Fibroblast of lung (primary cell): ENCODE measurements around the gene KCNIP4. TPM values are rescaled to one million over a fixed set of nuclear protein-coding genes. Genes with fewer than 3 reads are reported as not detected.

Experiments
- DNase-seq, 2 donors: peaks; one replicate each; pipeline versions ENCODE4 v3.0.0 to v3.0.0-alpha.2; 2010; ENCODE audit warnings: low read depth in 2 of 2
- H2AFZ ChIP-seq: 2 replicates; pipeline ENCODE4 v1.5.1; 2012; ENCODE audit warnings: low read length, control low read depth, inconsistent platforms
- H3K27ac ChIP-seq: 2 replicates; pipeline ENCODE4 v1.5.1; 2011; ENCODE audit warnings: low read length, control low read depth; ENCODE audit not compliant: insufficient read depth
- H3K27me3 ChIP-seq: 2 replicates; pipeline ENCODE4 v1.5.1; 2011; ENCODE audit warnings: mild to moderate bottlenecking, low read length; ENCODE audit not compliant: control insufficient read depth, insufficient read depth
- H3K36me3 ChIP-seq: 2 replicates; pipeline ENCODE4 v1.5.1; 2011; ENCODE audit warnings: low read length; ENCODE audit not compliant: control insufficient read depth, insufficient read depth
- H3K4me1 ChIP-seq: 2 replicates; pipeline ENCODE4 v1.5.1; 2011; ENCODE audit warnings: low read length; ENCODE audit not compliant: control insufficient read depth, insufficient read depth; ENCODE audit errors: extremely low read depth
- H3K4me2 ChIP-seq: 2 replicates; pipeline ENCODE4 v1.5.1; 2011; ENCODE audit warnings: low read length, control low read depth; ENCODE audit not compliant: insufficient read depth; ENCODE audit errors: extremely low read depth
- H3K4me3 ChIP-seq, 4 experiments: fragments of 200-600 bp in 1 of 4; sonication (generic) in 1 of 4; replicated peaks in 1 of 4; 2 replicates each; pipeline ENCODE4 v1.5.1; 2011 to 2016; ENCODE audit warnings: low read length in 4 of 4, low read depth in 3 of 4, mild to moderate bottlenecking in 3 of 4, control low read depth in 2 of 4, inconsistent platforms in 1 of 4, mixed read lengths in 1 of 4; ENCODE audit not compliant: insufficient read depth in 1 of 4; ENCODE audit errors: control extremely low read depth in 1 of 4
- H3K79me2 ChIP-seq: 2 replicates; pipeline ENCODE4 v1.5.1; 2012; ENCODE audit warnings: mild to moderate bottlenecking, low read length, inconsistent platforms; ENCODE audit not compliant: control insufficient read depth, insufficient read depth
- H3K9ac ChIP-seq: 2 replicates; pipeline ENCODE4 v1.5.1; 2011; ENCODE audit warnings: mild to moderate bottlenecking, low read length, control low read depth; ENCODE audit not compliant: insufficient read depth
- H3K9me3 ChIP-seq: 2 replicates; pipeline ENCODE4 v1.5.1; 2012; ENCODE audit warnings: low read depth, low read length; ENCODE audit not compliant: control insufficient read depth, insufficient read depth
- H4K20me1 ChIP-seq: 2 replicates; pipeline ENCODE4 v1.5.1; 2011; ENCODE audit warnings: low read length; ENCODE audit not compliant: control insufficient read depth, insufficient read depth; ENCODE audit errors: extremely low read depth
- EZH2 ChIP-seq: IDR thresholded peaks from 2 replicates; pipeline ENCODE4 v1.5.1; 2012; ENCODE audit warnings: low read length, control low read depth, mild to moderate bottlenecking; ENCODE audit errors: missing control alignments
- polyA plus RNA-seq, 2 donors: library from polyadenylated mRNA; depleted of rRNA in 1 of 2; stranded (reverse) in 1 of 2; unstranded in 1 of 2; fragments of >200 nt; gene quantifications; 2 replicates each; pipeline ENCODE4 v1.2.1, GENCODE V29; 2011 to 2012; ENCODE audit warnings: missing spikeins in 1 of 2
- total RNA-seq: library from RNA; depleted of rRNA; stranded (reverse); fragments of >200 nt; gene quantifications from 2 replicates; pipeline ENCODE4 v1.2.1, GENCODE V29; 2014
- TF ChIP-seq, protein P1 (sequence below), 2 donors: IDR thresholded peaks in 1 of 2; conservative IDR thresholded peaks in 1 of 2; 1 replicate in 1 of 2; 2 replicates in 1 of 2; pipeline ENCODE4 v1.5.1; 2011 to 2012; ENCODE audit warnings: low read length in 2 of 2, control low read depth in 1 of 2, inconsistent platforms in 1 of 2, low read depth in 1 of 2, mild to moderate bottlenecking in 1 of 2

Gene KCNIP4
- total and polyA plus RNA-seq, 2 donors (not counting 1 experiment from before 2014, with no cell fraction given): not detected

GRCh38 chr4:21876711-21877110, 71.9 kb downstream of the KCNIP4 start:
- no peak for DNase-seq
- Histone ChIP-seq H3K9ac (no peak overlapping the region), H3K27ac (no peak overlapping the region), H3K4me2 (no peak overlapping the region), H3K9me3 (no peaks in the 10 kb centered on the region), H2AFZ (no peak overlapping the region), H4K20me1 (no peaks in the 10 kb centered on the region), H3K27me3 (no peaks in the 10 kb centered on the region), H3K4me3 (no peak overlapping the region), H3K4me1 (no peaks in the 10 kb centered on the region), H3K79me2 (no peaks in the 10 kb centered on the region), H3K36me3 (no peaks in the 10 kb centered on the region)
- no peak for TF ChIP-seq EZH2
- TF ChIP-seq, protein P1, sequence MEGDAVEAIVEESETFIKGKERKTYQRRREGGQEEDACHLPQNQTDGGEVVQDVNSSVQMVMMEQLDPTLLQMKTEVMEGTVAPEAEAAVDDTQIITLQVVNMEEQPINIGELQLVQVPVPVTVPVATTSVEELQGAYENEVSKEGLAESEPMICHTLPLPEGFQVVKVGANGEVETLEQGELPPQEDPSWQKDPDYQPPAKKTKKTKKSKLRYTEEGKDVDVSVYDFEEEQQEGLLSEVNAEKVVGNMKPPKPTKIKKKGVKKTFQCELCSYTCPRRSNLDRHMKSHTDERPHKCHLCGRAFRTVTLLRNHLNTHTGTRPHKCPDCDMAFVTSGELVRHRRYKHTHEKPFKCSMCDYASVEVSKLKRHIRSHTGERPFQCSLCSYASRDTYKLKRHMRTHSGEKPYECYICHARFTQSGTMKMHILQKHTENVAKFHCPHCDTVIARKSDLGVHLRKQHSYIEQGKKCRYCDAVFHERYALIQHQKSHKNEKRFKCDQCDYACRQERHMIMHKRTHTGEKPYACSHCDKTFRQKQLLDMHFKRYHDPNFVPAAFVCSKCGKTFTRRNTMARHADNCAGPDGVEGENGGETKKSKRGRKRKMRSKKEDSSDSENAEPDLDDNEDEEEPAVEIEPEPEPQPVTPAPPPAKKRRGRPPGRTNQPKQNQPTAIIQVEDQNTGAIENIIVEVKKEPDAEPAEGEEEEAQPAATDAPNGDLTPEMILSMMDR (conservative IDR thresholded peaks at IDR 0.05 in 1 of 2, IDR thresholded peaks at IDR 0.05 in 1 of 2; ENCODE audit: low read depth in 1 of 2, low read length in 2 of 2): no peak

DNA sequence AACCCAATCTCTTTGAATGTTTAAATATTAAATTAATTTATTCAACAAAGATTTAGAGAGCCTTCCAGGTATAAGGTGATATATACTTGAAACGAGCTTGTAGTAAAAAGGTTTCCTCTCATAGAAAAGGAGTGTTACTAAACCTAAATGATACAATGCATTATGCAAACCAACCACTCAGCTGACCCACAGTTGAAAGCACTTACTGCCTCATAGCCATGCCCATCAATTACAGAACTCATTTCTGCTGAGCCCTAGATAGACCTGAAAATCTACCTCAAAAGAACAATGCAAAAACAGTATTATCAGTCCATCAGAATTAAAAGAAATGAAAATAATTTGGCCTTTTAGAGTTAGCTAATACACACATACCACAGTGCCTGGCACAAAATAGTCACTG, 75.4 kb downstream of the KCNIP4 start:
- no peak for TF ChIP-seq EZH2
- TF ChIP-seq, protein P1 (conservative IDR thresholded peaks at IDR 0.05 in 1 of 2, IDR thresholded peaks at IDR 0.05 in 1 of 2; ENCODE audit: low read depth in 1 of 2, low read length in 2 of 2): no peak
- H3K9ac ChIP-seq: no peak overlapping the region
- H3K9me3 ChIP-seq: no peaks in the 10 kb centered on the region
- no peak overlapping the region for H3K4me2 ChIP-seq
- no peak overlapping the region for H3K27ac ChIP-seq
- H2AFZ ChIP-seq: no peak overlapping the region
- no peaks in the 10 kb centered on the region for H3K4me1 ChIP-seq
- no peaks in the 10 kb centered on the region for H4K20me1 ChIP-seq
- H3K36me3 ChIP-seq: no peaks in the 10 kb centered on the region
- H3K79me2 ChIP-seq: no peaks in the 10 kb centered on the region
- no peak overlapping the region for H3K4me3 ChIP-seq
- DNase-seq: no peak
- H3K27me3 ChIP-seq: no peaks in the 10 kb centered on the region

DNA sequence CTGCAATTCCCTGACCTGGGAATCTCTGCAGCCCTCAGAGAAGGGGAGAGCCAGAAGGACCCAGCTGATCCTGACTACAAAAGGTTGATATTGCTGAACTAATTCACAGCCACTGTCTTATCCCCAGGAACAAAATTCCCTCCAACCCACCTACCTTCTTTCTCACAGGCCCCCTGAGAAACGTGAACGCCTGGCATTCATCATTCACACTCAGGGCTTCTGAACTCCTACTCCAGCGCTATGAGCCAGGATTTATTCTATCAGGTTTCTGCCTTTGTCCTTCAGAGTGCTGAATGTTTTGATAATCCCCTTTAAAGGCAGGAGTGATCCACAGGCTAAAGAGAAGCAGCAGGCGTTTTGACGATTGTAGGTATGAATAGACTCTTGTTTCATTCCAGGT, 76.5 kb downstream of the KCNIP4 start:
- no peak for DNase-seq
- TF ChIP-seq, protein P1 (conservative IDR thresholded peaks at IDR 0.05 in 1 of 2, IDR thresholded peaks at IDR 0.05 in 1 of 2; ENCODE audit: low read depth in 1 of 2, low read length in 2 of 2): no peak
- TF ChIP-seq EZH2: no peak
- no peak overlapping the region for H3K9ac ChIP-seq
- H3K27ac ChIP-seq: no peak overlapping the region
- no peak overlapping the region for H3K4me3 ChIP-seq
- no peaks in the 10 kb centered on the region for H3K9me3 ChIP-seq
- H4K20me1 ChIP-seq: no peaks in the 10 kb centered on the region
- H3K4me1 ChIP-seq: no peaks in the 10 kb centered on the region
- no peaks in the 10 kb centered on the region for H3K36me3 ChIP-seq
- H3K27me3 ChIP-seq: no peaks in the 10 kb centered on the region
- no peaks in the 10 kb centered on the region for H3K79me2 ChIP-seq
- H2AFZ ChIP-seq: no peak overlapping the region
- no peak overlapping the region for H3K4me2 ChIP-seq
